Hepatocyte (in vitro differentiated cells): ENCODE data around the gene GPR78. TPM values are rescaled to one million over a fixed set of nuclear protein-coding genes. Genes with fewer than 3 reads are reported as not detected.

Source experiments
- DNase-seq: peaks from one replicate; pipeline ENCODE4 v3.0.0-alpha.2; 2016; ENCODE audit warnings: low spot score
- H2AFZ ChIP-seq: fragments of 200-600 bp; sonication (generic); 2 replicates; pipeline ENCODE4 v1.6.0; 2016; ENCODE audit warnings: antibody characterized with exemption, mild to moderate bottlenecking
- H3K27ac ChIP-seq: fragments of 200-600 bp; sonication (generic); 2 replicates; pipeline ENCODE4 v1.5.1; 2016; ENCODE audit warnings: mild to moderate bottlenecking
- H3K27me3 ChIP-seq: fragments of 200-600 bp; sonication (generic); 2 replicates; pipeline ENCODE4 v1.6.1; 2016
- H3K36me3 ChIP-seq: fragments of 200-600 bp; sonication (generic); replicated peaks from 2 replicates; pipeline ENCODE4 v1.5.1; 2016; ENCODE audit warnings: low read depth; ENCODE audit not compliant: insufficient read depth
- H3K4me1 ChIP-seq: fragments of 200-600 bp; sonication (generic); 2 replicates; pipeline ENCODE4 v1.5.1; 2016; ENCODE audit warnings: mild to moderate bottlenecking, moderate library complexity; ENCODE audit not compliant: insufficient read depth
- H3K4me2 ChIP-seq: fragments of 200-600 bp; sonication (generic); 2 replicates; pipeline ENCODE4 v1.6.0; 2016
- H3K4me3 ChIP-seq: fragments of 200-600 bp; sonication (generic); 2 replicates; pipeline ENCODE4 v1.5.1; 2016; ENCODE audit warnings: mild to moderate bottlenecking
- H3K79me2 ChIP-seq: fragments of 200-600 bp; sonication (generic); 2 replicates; pipeline ENCODE4 v1.6.0; 2017; ENCODE audit warnings: mild to moderate bottlenecking
- H3K9me2 ChIP-seq: fragments of 200-600 bp; sonication (generic); replicated peaks from 2 replicates; pipeline ENCODE4 v1.6.0; 2017; ENCODE audit warnings: mild to moderate bottlenecking; ENCODE audit not compliant: insufficient read depth
- H3K9me3 ChIP-seq: fragments of 200-600 bp; sonication (generic); 2 replicates; pipeline ENCODE4 v1.5.1; 2016; ENCODE audit warnings: low read depth, mild to moderate bottlenecking
- H4K20me1 ChIP-seq: fragments of 200-600 bp; sonication (generic); 2 replicates; pipeline ENCODE4 v1.6.0; 2016; ENCODE audit warnings: mild to moderate bottlenecking; ENCODE audit not compliant: insufficient read depth, poor library complexity, severe bottlenecking
- EZH2 ChIP-seq: fragments of 200-600 bp; sonication (generic); IDR thresholded peaks from 2 replicates; pipeline ENCODE4 v1.6.1; 2016; ENCODE audit warnings: antibody characterized with exemption, mild to moderate bottlenecking, borderline replicate concordance
- EZH2phosphoT487 ChIP-seq: fragments of 200-600 bp; sonication (generic); IDR thresholded peaks from one replicate; pipeline ENCODE4 v1.6.1; 2018; ENCODE audit warnings: antibody characterized with exemption, mild to moderate bottlenecking, low read depth, moderate library complexity; ENCODE audit not compliant: unreplicated experiment, severe bottlenecking
- WGBS: methylation state at CpG from one replicate; pipeline ENCODE4 v1.1.6; 2016; ENCODE audit warnings: low lambda C conversion rate; ENCODE audit errors: missing lambda C conversion rate; 5-methylcytosine and 5-hydroxymethylcytosine counted together
- polyA plus RNA-seq: library from polyadenylated mRNA; unstranded; fragments of >200 nt; fragmentation: Nextera tagmentation; extraction: Ambion mirVana; gene quantifications from 2 replicates; pipeline ENCODE4 v1.2.1, GENCODE V29; 2016
- total RNA-seq: library from RNA; depleted of rRNA; stranded (reverse); fragments of >200 nt; gene quantifications from 2 replicates; pipeline ENCODE4 v1.2.3, GENCODE V29; 2014
- TF ChIP-seq, protein P1 (sequence below): fragments of 200-600 bp; sonication (generic); IDR thresholded peaks from 2 replicates; pipeline ENCODE4 v1.5.1; 2016; ENCODE audit warnings: antibody characterized with exemption, mild to moderate bottlenecking; ENCODE audit not compliant: poor library complexity

The GPR78 gene
- total and polyA plus RNA-seq, 2 experiments from 2014 or later = 0.28 to 1.0 TPM

GRCh38 chr4:8544282-8544681, 35.9 kb upstream of the GPR78 start:
- Histone ChIP-seq H2AFZ (no peak overlapping the region), H3K4me2 (no peak overlapping the region), H3K4me3 (no peak overlapping the region), H4K20me1 (no peaks in the 10 kb centered on the region), H3K27ac (no peak overlapping the region), H3K9me2 (no peaks in the 10 kb centered on the region), H3K79me2 (no peaks in the 10 kb centered on the region), H3K4me1 (peaks cover 3% of the 10 kb centered on the region), H3K9me3 (no peaks in the 10 kb centered on the region), H3K36me3 (no peaks in the 10 kb centered on the region), H3K27me3 (no peaks in the 10 kb centered on the region)
- 96% methylated on average over 3 of the region's 3 CpGs for WGBS
- no peak for DNase-seq
- TF ChIP-seq EZH2phosphoT487 (no peak), EZH2 (no peak)
- TF ChIP-seq, protein P1, sequence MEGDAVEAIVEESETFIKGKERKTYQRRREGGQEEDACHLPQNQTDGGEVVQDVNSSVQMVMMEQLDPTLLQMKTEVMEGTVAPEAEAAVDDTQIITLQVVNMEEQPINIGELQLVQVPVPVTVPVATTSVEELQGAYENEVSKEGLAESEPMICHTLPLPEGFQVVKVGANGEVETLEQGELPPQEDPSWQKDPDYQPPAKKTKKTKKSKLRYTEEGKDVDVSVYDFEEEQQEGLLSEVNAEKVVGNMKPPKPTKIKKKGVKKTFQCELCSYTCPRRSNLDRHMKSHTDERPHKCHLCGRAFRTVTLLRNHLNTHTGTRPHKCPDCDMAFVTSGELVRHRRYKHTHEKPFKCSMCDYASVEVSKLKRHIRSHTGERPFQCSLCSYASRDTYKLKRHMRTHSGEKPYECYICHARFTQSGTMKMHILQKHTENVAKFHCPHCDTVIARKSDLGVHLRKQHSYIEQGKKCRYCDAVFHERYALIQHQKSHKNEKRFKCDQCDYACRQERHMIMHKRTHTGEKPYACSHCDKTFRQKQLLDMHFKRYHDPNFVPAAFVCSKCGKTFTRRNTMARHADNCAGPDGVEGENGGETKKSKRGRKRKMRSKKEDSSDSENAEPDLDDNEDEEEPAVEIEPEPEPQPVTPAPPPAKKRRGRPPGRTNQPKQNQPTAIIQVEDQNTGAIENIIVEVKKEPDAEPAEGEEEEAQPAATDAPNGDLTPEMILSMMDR = no peak

- WGBS = 88% methylated on average over 30 of the region's 32 CpGs
- Histone ChIP-seq H4K20me1 (no peaks in the 10 kb centered on the region), H3K27ac (no peak overlapping the region), H2AFZ (no peak overlapping the region), H3K4me3 (no peak overlapping the region), H3K4me2 (no peak overlapping the region), H3K4me1 (peaks cover 3% of the 10 kb centered on the region), H3K27me3 (no peaks in the 10 kb centered on the region), H3K79me2 (no peaks in the 10 kb centered on the region), H3K9me2 (no peaks in the 10 kb centered on the region), H3K9me3 (no peaks in the 10 kb centered on the region), H3K36me3 (no peaks in the 10 kb centered on the region)
- DNase-seq = no peak
- TF ChIP-seq EZH2phosphoT487 (no peak), EZH2 (no peak)
- TF ChIP-seq, protein P1 = no peak
These were observed 35.3 kb upstream of the GPR78 start for GRCh38 chr4:8544741-8545438.

- Histone ChIP-seq H3K36me3 (no peaks in the 10 kb centered on the region), H3K9me2 (no peaks in the 10 kb centered on the region), H3K4me1 (peaks cover 3% of the 10 kb centered on the region), H3K27ac (no peak overlapping the region), H3K4me3 (no peak overlapping the region), H4K20me1 (no peaks in the 10 kb centered on the region), H3K27me3 (no peaks in the 10 kb centered on the region), H2AFZ (no peak overlapping the region), H3K79me2 (no peaks in the 10 kb centered on the region), H3K4me2 (no peak overlapping the region), H3K9me3 (no peaks in the 10 kb centered on the region)
- 91% methylated on average over 9 of the region's 9 CpGs for WGBS
- DNase-seq = no peak
- TF ChIP-seq, protein P1 = no peak
These were observed 34.8 kb upstream of the GPR78 start for GRCh38 chr4:8545439-8545765.

DNA sequence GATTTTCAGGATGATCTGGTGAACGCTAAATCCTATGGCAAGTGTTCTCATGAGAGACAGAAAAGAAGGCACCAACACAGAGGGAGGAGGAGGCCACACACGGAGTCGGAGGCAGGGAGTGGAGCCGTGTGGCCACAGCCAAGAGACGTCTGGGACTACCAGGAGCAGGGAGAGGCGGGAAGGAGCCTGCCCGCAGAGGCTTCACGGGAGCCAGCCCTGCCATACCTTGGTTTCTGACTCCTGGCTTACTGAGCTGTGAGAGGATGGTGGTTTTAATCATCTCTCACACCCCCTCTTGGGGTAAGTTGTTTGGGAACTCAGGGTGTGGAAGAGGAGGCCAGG, 33.5 kb upstream of the GPR78 start:
- Histone ChIP-seq H3K4me1 (peaks cover 3% of the 10 kb centered on the region), H3K9me2 (no peaks in the 10 kb centered on the region), H3K27ac (no peak overlapping the region), H3K79me2 (no peaks in the 10 kb centered on the region), H2AFZ (no peak overlapping the region), H3K4me2 (no peak overlapping the region), H3K27me3 (no peaks in the 10 kb centered on the region), H3K4me3 (no peak overlapping the region), H3K36me3 (no peaks in the 10 kb centered on the region), H3K9me3 (no peaks in the 10 kb centered on the region), H4K20me1 (no peaks in the 10 kb centered on the region)
- no peak for TF ChIP-seq EZH2phosphoT487
- TF ChIP-seq, protein P1 = no peak
- TF ChIP-seq EZH2 = no peak
- 76% methylated on average over 8 of the region's 8 CpGs for WGBS
- DNase-seq = no peak
